HFF-Myc (cell line): ENCODE results near the gene LUZP2.

Experiments used
- DNase-seq: peaks from one replicate; pipeline ENCODE4 v3.0.0-alpha.2; 2011; ENCODE audit warnings: low read depth; ENCODE audit errors: extremely low read depth
- H3K4me3 ChIP-seq: replicated peaks from 2 replicates; pipeline ENCODE4 v1.5.1; 2011; ENCODE audit warnings: low read depth, mild to moderate bottlenecking, control low read depth, low read length
- CTCF ChIP-seq: IDR thresholded peaks from 2 replicates; pipeline ENCODE4 v1.5.1; 2012; ENCODE audit warnings: mild to moderate bottlenecking, low read depth, low read length, control low read depth; ENCODE audit errors: missing control alignments

Gene LUZP2

GRCh38 chr11:24687531-24688147 lies 190.8 kb downstream of the LUZP2 start:
- TF ChIP-seq CTCF, result no peak
- no peak for DNase-seq
- no peak overlapping the region for H3K4me3 ChIP-seq

GRCh38 chr11:24688981-24689380 lies 192.1 kb downstream of the LUZP2 start:
- no peak for DNase-seq
- H3K4me3 ChIP-seq, result no peak overlapping the region
- no peak for TF ChIP-seq CTCF

- no peak for TF ChIP-seq CTCF
- no peak overlapping the region for H3K4me3 ChIP-seq
- DNase-seq, result no peak
Measured at GRCh38 chr11:24697522-24698111, 200.8 kb downstream of the LUZP2 start.

GRCh38 chr11:24704716-24705115 lies 207.9 kb downstream of the LUZP2 start:
- no peak for TF ChIP-seq CTCF
- DNase-seq, result no peak
- no peak overlapping the region for H3K4me3 ChIP-seq

GRCh38 chr11:24705474-24705873 lies 208.6 kb downstream of the LUZP2 start:
- no peak overlapping the region for H3K4me3 ChIP-seq
- no peak for TF ChIP-seq CTCF
- no peak for DNase-seq

- no peak overlapping the region for H3K4me3 ChIP-seq
- no peak for TF ChIP-seq CTCF
- no peak for DNase-seq
Measured at GRCh38 chr11:24708616-24709015, 211.8 kb downstream of the LUZP2 start.
